Measurements from ENCODE around the gene BST1.

The BST1 gene, protein sequence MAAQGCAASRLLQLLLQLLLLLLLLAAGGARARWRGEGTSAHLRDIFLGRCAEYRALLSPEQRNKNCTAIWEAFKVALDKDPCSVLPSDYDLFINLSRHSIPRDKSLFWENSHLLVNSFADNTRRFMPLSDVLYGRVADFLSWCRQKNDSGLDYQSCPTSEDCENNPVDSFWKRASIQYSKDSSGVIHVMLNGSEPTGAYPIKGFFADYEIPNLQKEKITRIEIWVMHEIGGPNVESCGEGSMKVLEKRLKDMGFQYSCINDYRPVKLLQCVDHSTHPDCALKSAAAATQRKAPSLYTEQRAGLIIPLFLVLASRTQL

GRCh38 chr4:15702941-15703403 lies at the start of gene BST1:
TSS of gene BST1 (plus strand) at chr4:15703065. CDS start at chr4:15703145, 80 bp downstream.
- peak; percentile 27 for DNase-seq (ENCODE audit: low read depth)

- DNase-seq (ENCODE audit: low read depth), result no peak
Observed at GRCh38 chr4:15653420-15653819, 49.4 kb upstream of the BST1 start.

GRCh38 chr4:15653864-15654592 lies 48.8 kb upstream of the BST1 start:
- peak; percentile 22 for DNase-seq (ENCODE audit: low read depth)

- peak; percentile 5 for DNase-seq (ENCODE audit: low read depth)
Observed at GRCh38 chr4:15654593-15655222, 48.2 kb upstream of the BST1 start.

DNA sequence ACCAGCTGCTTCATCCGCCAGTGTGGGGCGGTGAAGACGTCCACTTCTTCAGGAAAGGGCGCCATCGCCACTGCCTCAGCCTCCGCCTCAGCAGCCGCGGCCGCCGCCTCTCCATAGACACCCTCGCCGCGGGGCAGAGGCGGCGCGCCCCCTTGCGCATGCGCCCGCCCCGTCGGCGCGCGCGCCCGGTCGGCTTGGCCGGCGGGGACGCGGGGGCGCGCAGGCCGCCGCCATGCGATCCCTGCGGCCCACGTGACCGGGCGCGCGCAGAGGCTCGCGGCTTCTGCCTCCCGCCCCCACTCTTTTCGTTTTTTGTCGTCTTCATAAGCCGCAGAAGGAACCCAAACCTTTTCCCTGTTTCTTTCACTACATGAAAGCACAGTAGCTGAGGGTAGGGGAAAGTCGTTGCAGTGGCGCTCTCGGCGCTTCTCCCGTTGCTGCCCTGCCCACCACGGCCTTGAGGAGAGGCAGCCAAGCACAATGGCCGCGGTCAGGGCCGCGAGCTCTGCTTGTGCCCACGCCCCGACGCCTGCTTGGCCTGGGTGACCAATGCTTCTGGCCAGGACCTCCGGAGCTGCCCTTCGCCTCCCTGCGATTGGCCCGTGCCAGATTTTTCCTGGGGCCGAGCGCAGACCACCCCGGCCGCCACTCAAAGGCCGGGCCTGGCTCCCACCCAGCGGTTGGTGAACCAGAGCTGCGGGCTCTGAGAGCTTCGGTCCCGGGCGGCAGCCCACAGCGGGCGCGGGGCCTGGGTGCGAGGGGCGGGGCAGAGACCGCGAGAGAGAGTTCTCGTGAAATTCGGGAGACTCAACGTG lies 47.4 kb upstream of the BST1 start, which contains the start of gene FBXL5:
FBXL5 (minus strand) TSS at position 135 of the 815 bp plus-strand sequence; CDS start at position 65, 70 bp downstream.
- peak; percentile 52 for DNase-seq (ENCODE audit: low read depth)

GRCh38 chr4:15656038-15656470 lies 46.8 kb upstream of the BST1 start:
- DNase-seq (ENCODE audit: low read depth), result no peak

DNA sequence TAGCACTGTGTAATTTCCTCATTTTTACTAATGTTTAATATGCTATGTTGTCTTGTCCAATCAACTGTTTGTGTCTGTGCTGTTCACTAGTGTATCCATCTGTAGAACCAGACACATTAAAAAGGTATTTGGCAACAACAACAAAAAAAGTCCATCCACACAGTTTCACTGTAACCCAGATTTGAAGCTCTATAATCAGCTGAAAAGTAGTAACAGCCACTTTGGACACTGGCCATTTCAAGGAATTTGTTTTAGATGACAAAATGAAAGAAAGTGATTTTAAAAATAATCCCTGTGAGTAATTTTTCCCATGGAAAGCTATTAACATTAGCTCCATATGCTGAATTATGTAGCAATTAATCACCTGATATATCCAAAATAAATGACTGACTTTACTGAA lies 45.5 kb upstream of the BST1 start:
- no peak for DNase-seq (ENCODE audit: low read depth)

GRCh38 chr4:15658136-15658770 lies 44.6 kb upstream of the BST1 start:
- no peak for DNase-seq (ENCODE audit: low read depth)

- DNase-seq (ENCODE audit: low read depth), result no peak
Observed at GRCh38 chr4:15658781-15659180, 44.1 kb upstream of the BST1 start.

DNA sequence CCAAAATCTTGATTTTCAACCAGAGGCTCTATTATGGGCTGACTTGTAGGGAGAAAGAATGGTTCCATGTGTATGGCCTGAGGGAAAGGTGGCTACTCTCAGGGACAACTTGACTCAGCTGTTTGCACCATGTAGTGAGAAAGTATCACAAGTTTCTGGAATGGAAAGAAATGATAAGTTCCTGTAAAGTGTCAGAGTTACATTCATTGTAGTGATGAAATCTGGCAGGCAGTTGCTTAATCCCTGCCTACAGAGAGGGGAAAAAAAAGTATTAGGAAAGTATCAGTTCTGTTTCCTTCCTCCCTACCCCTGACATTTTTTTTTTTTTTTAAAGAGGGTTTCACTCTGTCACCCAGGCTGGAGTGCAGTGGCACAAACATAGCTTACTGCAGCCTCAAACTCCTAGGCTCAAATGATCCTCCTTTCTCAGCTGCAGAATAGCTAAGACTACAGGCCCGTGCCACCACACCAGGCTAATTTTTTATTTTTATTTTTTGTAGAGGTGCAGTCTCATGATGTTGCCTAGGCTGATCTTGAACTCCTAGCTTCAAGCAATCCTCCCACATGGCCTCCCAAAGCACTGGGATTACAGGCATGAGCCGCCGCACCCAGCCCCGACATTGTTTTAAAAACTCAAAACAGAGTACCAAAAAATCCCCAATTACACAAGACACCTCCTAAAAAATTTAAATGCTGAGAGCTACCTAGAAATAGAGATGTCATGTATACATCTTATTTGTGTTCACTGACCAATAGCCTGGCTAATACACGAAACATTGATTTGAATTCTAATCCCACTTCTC lies 42.9 kb upstream of the BST1 start:
- no peak for DNase-seq (ENCODE audit: low read depth)

GRCh38 chr4:15665753-15666365 lies 37.0 kb upstream of the BST1 start:
- DNase-seq (ENCODE audit: low read depth), result no peak

DNA sequence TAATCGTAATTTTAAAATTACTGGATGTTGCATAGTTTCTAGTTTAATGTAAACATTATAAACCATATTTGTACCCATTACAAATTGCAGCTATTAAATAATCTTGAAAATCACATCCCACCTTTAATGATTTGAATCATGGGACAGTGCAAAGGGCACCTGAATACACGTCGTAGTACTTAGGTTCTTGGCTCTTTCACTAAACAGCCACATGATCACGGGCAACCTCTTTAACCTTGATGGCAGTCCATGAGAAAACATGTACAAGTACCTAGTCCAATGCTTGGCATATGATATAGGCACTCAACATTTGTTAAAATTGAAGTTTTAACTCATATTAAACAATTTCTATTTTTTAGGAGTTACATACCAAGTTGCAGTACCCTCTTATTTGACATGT lies 35.9 kb upstream of the BST1 start:
- no peak for DNase-seq (ENCODE audit: low read depth)

DNA sequence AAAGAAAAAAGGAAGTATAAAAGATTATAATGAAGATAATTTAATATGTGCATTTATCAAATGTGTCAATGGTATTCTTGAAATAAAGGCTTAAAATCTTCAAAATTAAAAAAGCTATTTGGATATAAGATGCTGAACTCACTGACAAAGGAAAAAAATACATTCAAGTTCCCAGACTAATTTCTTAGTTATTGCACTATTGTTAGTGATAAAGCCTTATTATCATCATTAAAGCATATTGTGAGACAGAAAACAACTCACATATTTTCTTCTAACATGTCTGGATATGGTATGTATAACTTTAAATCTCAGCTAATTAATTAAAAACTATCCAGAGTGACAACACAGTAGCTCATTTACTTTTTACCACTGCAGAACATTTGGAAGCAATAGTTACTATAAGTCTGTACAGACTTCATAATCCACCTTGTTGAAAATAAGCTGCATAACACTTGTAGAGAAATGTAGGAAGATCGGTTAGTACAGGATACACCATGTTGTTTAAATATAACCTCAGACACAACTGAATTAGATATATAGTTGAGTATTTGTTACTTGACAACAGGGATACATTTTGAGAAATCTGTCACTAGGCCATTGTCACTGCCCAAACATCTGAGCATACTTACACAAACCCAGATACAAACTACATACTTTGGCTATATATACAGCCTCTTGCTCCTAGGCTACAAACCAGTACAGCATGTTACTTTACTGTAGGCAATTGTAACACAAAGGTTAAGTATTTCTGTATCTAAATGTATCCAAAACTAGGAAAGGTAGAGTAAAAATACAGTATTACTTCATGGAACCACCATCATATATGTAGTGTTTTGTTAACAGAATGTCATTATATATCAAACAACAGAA lies 34.1 kb upstream of the BST1 start:
- no peak for DNase-seq (ENCODE audit: low read depth)

GRCh38 chr4:15670576-15670975 lies 32.3 kb upstream of the BST1 start:
- no peak for DNase-seq (ENCODE audit: low read depth)

- no peak for DNase-seq (ENCODE audit: low read depth)
Observed at GRCh38 chr4:15672101-15672500, 30.8 kb upstream of the BST1 start.

GRCh38 chr4:15673337-15673736 lies 29.5 kb upstream of the BST1 start:
- no peak for DNase-seq (ENCODE audit: low read depth)

GRCh38 chr4:15674046-15674445 lies 28.8 kb upstream of the BST1 start:
- no peak for DNase-seq (ENCODE audit: low read depth)

DNA sequence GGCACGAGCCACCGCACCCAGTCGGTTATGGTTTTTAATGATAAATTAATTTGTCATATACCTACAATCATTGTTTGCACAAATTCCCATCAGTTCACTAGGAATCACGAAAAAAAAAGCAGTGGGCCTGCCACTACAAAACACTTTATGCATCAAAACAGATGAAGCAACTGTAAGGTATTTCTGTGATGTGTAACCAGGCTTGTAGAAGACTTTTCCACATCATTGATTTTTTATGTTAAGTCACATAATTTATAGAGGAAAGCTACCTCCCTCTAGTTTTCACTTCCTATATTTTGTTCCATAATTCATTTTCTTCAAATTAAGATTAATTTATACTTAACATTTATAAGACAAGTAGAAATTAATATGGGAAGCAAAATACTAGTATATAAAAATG lies 27.9 kb upstream of the BST1 start:
- no peak for DNase-seq (ENCODE audit: low read depth)

DNA sequence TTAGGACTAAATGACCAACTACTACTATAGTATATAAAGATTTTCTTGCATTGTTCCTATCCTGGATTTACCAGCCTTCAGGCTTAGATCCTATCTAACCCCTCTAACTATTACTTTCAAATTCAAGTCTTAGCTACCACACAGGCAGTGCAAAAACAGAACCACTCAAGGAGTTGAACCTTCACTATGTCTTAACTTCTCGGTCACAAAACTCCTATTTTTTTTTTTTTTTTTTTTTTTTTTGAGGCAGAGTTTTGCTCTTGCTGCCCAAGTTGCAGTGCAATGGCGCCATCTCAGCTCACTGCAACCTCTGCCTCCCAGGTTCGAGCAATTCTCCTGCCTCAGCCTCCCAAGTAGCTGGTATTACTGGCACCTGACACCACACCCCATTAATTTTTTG lies 27.5 kb upstream of the BST1 start:
- DNase-seq (ENCODE audit: low read depth), result no peak

Measured in CMK (cell line).